GM21825 (cell line): ENCODE data around the gene ISX.
"Not testable (repeated sequence)": the region's sequence is repeated elsewhere in the genome, so short reads cannot be mapped to it uniquely, and the experiment has no call there.

ENCODE experiments used
- ATAC-seq: cut with Tn5 transposase; IDR thresholded peaks from one replicate; pipeline ENCODE4 v1.9.1; 2021; ENCODE audit warnings: mild to moderate bottlenecking, moderate library complexity; ENCODE audit not compliant: unreplicated experiment

The ISX gene

DNA sequence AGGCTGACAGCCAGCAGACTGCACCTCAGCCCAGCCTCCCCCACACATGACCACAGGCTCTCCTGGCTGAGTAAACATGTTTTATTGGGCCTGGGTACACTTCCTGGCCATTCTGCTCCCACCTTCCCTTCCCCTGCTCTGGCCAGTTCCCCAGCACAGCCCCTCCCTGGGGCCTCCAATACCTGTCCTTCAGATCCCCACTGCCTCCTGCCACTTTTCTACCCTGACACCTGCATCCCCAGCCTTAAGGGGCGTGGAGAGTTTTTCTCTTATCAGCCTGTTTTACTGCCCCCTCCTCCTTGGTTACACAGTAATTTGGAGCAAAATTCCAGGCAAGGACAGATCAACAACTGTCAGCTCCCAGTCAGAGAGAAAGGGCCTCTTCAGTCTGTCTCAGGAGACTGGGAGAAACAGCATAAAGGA is at the start of gene ISX:
ISX (plus strand) TSS at position 363 of the 423 bp plus-strand sequence. CDS start 930 bp downstream, outside the sequence.
- no peak for ATAC-seq

DNA sequence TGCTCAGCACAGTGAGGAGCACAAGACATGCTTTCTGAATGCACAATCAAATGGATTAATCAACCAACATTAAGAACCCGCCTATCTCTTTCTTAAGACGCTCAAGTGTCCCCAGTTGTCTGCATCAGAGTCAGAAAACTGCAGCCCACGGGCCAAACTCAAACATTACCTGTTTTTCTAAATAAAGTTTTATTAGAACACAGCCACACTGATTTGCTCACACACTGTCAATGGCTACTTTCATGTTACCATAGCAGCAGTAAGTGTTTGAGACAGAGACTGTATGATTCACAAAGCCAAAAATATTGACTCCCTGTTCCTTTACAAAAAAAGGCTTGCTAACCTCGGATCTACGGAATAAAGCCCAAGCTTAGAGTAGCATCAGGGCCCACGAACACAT is 49.0 kb upstream of the ISX start:
- no peak for ATAC-seq

DNA sequence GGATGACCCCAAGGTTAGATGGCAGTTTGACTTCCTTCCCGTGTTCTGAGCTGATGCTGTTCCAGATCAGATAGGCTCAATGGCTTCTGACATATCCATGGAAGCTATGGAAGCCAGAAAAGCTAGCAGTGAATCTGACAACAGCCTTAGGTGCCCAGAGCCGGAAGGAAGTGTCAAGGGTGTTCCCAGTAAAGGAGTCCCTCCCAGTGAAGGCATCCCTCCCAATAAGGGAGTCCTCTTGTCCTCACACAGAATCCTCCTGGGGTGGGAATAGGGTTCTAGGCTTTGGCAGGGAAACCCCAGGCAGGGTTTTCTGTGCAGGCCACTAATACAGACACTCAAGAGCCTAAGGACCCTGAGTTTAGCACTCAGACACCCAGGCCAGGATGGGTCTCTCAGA is 47.0 kb upstream of the ISX start:
- no peak for ATAC-seq

DNA sequence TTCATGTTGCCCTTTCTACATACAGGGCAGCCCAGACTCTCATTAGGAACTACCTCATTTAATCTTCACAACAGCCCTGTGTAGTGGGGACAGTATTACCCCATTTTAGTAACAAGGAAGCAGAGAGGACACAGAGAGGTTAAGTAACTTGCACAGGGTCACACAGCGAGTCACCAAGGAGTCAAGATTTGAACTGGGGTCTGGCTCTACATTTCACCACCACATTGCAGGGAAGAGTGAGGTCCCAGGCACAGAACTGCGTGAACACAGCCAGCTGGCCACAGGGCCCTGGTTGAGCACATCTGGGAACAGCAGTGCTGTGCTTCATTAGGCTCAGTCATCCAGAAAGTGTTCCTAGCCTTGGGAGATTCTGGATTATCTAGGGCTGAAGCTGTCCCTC is 45.4 kb upstream of the ISX start:
- no peak for ATAC-seq

DNA sequence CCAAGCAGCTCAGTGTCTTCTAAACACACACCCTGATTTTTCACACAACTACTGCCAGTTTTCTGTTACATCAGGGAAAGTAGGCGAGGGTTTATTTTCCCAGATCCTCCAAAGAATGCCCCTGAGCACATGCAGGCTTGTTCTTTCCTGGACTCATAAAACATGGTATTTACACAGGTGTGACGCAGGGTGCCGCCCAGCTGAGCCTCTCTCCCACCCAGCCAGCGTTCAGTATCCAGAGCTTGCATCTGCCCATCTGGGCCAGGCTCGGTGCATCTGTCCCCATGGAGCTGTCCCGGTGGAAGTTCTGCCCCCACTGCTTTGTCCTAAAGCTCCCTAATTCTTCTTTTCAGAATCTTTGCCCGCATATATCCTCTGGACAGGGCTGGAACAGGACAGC is 44.8 kb upstream of the ISX start:
- no peak for ATAC-seq

- ATAC-seq = no peak
Observed at GRCh38 chr22:35022291-35022690, 43.7 kb upstream of the ISX start.

- ATAC-seq = no peak
Observed at GRCh38 chr22:35023692-35024363, 42.1 kb upstream of the ISX start.

- no peak for ATAC-seq
Observed at GRCh38 chr22:35024364-35024692, 41.6 kb upstream of the ISX start.

GRCh38 chr22:35030112-35030511 is 35.8 kb upstream of the ISX start:
- not testable (repeated sequence) for ATAC-seq

DNA sequence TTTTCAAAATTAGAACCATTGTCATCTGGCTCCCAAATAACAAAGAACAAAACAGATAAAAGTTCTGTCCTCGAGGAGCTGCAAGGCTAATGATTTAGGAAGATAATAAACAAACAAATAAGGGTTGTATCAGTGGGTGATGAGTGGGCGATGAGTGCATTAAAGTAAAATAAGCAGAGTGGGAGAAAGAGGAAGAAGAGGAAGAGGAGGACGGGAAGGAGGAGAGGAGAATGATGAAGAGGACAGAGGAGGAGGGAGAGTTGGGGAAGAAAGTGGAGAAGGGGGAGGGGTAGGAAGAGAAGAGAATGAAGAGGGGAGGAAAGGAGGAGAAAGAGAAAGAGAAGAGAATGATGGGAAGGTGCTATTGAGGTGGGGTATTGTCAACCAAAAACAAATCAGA is 33.4 kb upstream of the ISX start:
- ATAC-seq = no peak

- ATAC-seq = no peak
Observed at GRCh38 chr22:35033635-35034296, 32.2 kb upstream of the ISX start.

DNA sequence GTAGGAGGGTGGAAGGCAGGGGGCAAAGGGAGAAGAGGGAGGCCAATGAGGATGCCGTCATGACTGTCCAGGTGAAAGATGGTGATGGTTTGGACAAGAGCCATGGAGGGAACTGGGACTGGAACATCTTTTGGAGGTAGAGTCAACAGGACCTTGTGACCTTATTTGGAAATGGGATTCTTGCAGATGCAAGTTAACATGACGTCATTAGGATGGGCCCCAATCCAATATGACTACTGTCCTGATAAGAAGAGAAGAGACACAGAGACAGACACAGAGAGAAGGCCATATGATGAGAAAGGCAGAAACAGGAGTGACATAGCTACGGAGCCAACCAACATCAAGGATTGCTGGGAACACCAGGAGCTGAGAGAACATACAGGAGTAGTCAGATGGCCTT is 31.0 kb upstream of the ISX start:
- ATAC-seq = no peak

DNA sequence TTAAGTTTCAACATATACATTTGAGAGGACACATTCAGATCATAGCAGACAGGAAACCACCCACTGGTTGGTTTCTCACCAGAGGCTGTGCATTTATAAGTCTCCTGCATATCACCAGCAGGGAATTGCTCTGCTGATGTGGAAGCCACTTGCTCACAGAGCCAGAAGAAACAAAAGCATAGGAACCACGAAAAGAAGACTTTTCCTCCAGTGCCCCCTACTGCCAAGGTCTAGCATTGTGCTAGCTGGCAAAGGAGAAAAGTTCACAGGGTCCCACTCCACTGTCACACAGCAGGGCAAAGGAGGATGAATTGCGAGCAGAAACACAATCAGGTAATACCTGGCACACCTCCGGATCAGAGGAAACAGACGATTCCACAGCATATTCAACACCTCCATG is 28.9 kb upstream of the ISX start:
- no peak for ATAC-seq

DNA sequence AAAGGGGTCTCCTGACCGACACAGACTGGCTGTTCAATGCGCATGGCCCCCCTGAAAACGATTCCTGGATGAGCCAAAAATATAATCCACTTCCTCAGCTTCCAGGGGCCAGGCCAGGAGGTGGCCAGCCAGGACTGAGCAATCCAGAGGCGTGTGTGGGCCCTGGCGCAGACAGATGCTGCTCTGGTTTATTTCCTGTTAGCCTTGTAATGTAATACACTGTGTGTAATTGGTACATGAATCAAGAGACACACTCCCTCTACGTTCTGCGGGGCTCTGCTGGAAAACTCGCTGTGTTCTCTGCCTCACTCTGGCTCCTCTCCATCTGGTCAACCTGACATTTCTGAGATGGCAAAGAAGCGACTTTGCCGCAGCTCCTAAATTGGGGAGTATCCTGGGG is 26.3 kb upstream of the ISX start:
- no peak for ATAC-seq

DNA sequence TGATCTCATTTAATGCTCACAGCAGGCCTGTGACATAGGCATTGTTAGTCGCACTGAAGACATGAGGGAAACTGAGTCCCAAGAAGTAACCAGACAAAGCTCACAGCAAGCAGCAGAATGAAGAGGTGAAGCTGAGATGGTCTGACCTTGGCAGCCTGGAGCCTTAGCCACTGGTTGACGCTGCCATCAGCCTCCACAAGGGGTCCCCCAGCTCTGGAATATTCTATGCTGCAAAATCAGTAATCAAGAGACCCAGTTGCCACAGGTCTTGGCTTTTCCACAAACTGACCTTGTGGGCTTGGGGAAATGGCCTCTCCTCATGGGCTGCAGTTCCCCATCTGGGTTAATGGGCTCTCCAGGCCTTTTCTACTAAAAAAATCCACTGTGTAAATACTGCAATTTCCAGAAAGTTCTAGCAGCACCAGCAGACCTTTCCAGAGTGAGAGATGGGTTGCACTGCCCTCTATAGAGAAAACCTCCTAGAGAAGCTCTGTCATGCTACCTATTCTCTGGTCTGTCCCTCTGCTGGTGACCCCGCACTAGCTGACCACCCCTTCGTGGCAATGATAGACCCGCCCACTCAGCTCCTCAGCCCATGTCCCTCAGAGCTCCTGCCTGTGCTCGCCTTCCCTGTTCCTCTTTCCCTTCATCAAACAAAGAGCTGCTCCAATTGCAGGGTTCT is 22.6 kb upstream of the ISX start:
- ATAC-seq = no peak

DNA sequence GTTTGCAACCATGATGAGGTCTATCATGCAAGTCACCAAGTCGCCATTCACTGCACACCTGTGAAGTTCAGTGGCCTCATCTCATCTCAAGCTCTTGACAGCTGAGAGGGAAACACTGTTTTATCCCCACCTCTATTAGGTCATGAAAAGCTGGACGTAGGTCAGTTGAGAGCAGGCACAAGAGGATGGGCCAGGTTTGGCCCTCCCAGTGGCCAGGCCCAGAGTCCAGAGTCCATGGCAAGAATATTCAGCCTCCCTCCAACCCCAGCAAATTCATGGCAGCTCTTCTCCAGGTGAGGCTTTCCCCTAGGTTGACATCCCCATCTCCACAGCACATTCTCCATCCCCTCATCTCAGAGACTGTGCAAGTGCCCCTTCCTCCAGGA is 22.0 kb upstream of the ISX start:
- no peak for ATAC-seq

GRCh38 chr22:35044607-35045390 is 21.2 kb upstream of the ISX start:
- ATAC-seq = no peak

DNA sequence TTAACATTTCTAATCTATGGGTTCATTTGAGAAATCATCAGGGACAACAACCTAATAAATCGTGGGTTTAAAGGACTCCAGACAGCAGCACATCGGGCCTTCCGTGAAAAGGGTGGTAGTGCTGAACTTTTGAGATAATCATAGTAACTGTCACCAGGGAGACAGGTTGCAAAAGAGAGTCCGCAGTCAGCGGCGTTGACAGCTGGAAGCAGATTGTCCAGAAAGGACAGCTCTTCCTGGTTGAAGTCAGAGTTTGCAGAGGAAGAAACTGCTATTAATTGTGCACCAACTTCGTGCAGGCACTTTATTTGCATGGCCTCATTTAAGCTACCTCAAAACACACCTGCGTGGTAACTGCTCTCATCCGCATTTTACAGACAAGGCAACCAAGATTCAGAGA is 20.5 kb upstream of the ISX start:
- no peak for ATAC-seq

DNA sequence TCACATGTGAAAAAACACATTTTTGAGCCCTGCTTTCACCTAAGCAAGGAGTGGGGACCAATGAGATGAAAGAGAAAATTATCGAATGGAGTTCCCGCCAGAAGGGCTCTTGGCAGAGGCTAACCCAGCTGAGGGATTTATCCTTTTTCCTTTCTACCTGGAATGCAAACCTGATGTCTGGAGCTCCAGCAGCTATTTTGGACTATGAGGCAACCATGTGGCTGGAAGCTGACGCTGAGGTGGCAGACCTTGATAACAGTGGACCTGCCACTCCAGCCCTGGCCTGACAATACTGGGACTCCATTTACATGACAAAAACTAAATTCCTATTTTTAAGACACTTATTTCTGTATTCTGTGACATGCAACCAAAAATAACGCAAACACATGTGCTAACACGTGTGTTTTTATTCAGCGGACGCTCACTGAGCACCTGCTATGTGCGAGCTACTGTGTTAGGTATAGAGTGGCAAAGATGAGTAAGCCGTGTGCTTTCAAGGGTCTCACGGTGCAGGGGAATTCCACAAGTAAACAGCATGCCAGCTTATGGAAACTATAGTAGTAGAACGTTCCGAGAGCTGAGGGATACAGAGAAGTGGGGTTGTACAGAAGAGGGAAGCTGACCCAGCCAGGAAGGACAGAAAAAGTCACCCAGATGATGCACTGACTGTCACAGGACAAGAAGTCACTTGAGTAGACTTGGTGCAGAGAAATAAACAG is 19.1 kb upstream of the ISX start:
- no peak for ATAC-seq

- not testable (repeated sequence) for ATAC-seq
Observed at GRCh38 chr22:35050038-35050437, 15.9 kb upstream of the ISX start.

DNA sequence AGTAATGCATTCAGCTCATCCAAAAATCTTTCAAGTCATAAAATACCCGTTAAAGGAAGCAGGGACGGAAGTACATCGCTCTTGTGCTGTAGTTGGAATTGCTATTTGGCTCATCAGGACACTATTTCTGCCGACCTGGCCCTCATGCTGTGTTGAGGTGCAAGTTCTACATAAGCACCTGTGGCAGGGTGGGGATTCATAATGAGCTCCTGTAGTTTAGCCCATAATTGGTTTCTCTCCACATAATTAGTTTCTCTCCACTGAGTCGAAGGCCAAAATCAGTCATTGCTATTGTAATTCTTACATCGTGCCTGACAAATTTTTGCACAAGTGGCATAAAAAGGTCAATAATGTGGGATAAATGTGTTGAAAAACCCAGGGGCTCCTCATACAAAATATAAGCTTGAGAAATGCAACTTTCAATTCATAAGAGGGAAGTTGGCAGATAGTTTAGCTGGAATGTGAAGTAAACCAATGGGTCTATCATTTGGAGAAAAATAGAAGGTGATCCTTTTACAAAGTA is 14.9 kb upstream of the ISX start:
- no peak for ATAC-seq
